Esophagus squamous epithelium (tissue), 4 donors: Measurements from ENCODE around the gene SLC35E3.

Experiments used
- POLR2A ChIP-seq, 4 donors: fragments of 450-650 bp; IDR thresholded peaks; one replicate each; pipeline ENCODE4 v1.6.1; 2017; ENCODE audit warnings: antibody characterized with exemption in 4 of 4, mild to moderate bottlenecking in 4 of 4, moderate library complexity in 3 of 4
- TF ChIP-seq, protein P1 (sequence below), 6 experiments: fragments of 450-650 bp in 4 of 6; fragments of 200-600 bp in 2 of 6; sonication (generic) in 2 of 6; IDR thresholded peaks; one replicate each; pipeline ENCODE4 v1.5.1; 2016 to 2019; ENCODE audit warnings: antibody characterized with exemption in 6 of 6, mild to moderate bottlenecking in 4 of 6, moderate library complexity in 4 of 6

DNA sequence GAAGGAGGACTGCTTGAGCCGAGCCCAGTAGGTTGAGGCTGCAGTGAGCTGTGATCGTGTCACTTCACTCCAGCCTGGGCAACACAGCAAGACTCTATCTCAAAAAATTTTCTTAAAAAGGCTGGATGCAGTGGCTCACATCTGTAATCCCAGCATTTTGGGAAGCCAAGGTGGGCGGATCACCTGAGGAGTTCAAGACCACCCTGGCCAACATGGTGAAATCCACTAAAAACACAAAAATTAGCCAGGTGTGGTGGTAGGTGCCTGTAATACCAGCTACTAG lies 44.9 kb downstream of the SLC35E3 start:
- TF ChIP-seq, protein P1, sequence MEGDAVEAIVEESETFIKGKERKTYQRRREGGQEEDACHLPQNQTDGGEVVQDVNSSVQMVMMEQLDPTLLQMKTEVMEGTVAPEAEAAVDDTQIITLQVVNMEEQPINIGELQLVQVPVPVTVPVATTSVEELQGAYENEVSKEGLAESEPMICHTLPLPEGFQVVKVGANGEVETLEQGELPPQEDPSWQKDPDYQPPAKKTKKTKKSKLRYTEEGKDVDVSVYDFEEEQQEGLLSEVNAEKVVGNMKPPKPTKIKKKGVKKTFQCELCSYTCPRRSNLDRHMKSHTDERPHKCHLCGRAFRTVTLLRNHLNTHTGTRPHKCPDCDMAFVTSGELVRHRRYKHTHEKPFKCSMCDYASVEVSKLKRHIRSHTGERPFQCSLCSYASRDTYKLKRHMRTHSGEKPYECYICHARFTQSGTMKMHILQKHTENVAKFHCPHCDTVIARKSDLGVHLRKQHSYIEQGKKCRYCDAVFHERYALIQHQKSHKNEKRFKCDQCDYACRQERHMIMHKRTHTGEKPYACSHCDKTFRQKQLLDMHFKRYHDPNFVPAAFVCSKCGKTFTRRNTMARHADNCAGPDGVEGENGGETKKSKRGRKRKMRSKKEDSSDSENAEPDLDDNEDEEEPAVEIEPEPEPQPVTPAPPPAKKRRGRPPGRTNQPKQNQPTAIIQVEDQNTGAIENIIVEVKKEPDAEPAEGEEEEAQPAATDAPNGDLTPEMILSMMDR (IDR thresholded peaks at IDR 0.05): no peak
- TF ChIP-seq POLR2A (IDR thresholded peaks at IDR 0.05): no peak
